K562 (cell line): ENCODE results near the gene PRR14. TPM values are rescaled to one million over a fixed set of nuclear protein-coding genes. Genes with fewer than 3 reads are reported as not detected.
A peak's percentile ranks its signal among the peaks of the same experiment; 100 is the strongest.

Experiments
- ATAC-seq: fragments of 200-7000 bp; cut with Tn5 transposase; 3 replicates; pipeline ENCODE4 v1.9.1; 2020; ENCODE audit warnings: moderate library complexity
- BruUV-seq: library from RNA; stranded (reverse); fragments of 400-500 nt; replicated peaks from 2 replicates; lab custom pipeline; 2021; lab: Mats Ljungman, UMichigan
- CTCF ChIA-PET: fragments of 300-600 bp; formaldehyde crosslinking; extraction: SDS; loops from one replicate; lab custom pipeline; 2021; ENCODE audit warnings: low intra/inter-chr PET ratio; lab: Yijun Ruan, JAX
- POLR2A ChIA-PET: fragments of 300-600, 350-650 bp; sonication (Branson Sonifier 250); formaldehyde crosslinking; extraction: SDS; loops from one replicate; lab custom pipeline; 2021; ENCODE audit warnings: antibody characterized with exemption, inconsistent platforms; lab: Yijun Ruan, JAX
- DNase-seq, 4 experiments: peaks; one replicate each; pipeline versions ENCODE4 v3.0.0 to v3.0.0-alpha.2; 2011 to 2018; ENCODE audit warnings: low spot score in 3 of 4, mixed read lengths in 3 of 4; ENCODE audit errors: extremely low read depth in 1 of 4
- FAIRE-seq: peaks from 2 replicates; lab custom pipeline; 2011; peaks lifted over from hg19 to GRCh38; lab: Jason Lieb, UNC
- H2AFZ ChIP-seq: 2 replicates; pipeline ENCODE4 v1.6.0; 2011; ENCODE audit warnings: low read depth, low read length, control low read depth, inconsistent platforms
- H3K27ac ChIP-seq: fragments of 200-600 bp; 3 replicates; pipeline ENCODE4 v1.8.0; 2011; ENCODE audit warnings: low read depth, mild to moderate bottlenecking, control low read depth, inconsistent platforms, low read length, moderate library complexity, mixed read lengths; ENCODE audit errors: extremely low read depth
- H3K27me3 ChIP-seq, 2 experiments: fragments of 300-600 bp in 1 of 2; 2 replicates in 1 of 2; 3 replicates in 1 of 2; pipeline versions ENCODE4 v1.6.0 to v1.8.0; 2011; ENCODE audit warnings: inconsistent platforms in 2 of 2, low read length in 2 of 2, mild to moderate bottlenecking in 1 of 2, mixed read lengths in 1 of 2, moderate library complexity in 1 of 2; ENCODE audit not compliant: control insufficient read depth in 2 of 2, insufficient read depth in 2 of 2
- H3K36me3 ChIP-seq: fragments of 300-600 bp; 3 replicates; pipeline ENCODE4 v1.8.0; 2011; ENCODE audit warnings: mild to moderate bottlenecking, low read length, inconsistent platforms; ENCODE audit not compliant: control insufficient read depth, insufficient read depth
- H3K4me1 ChIP-seq, 2 experiments: fragments of 200-600 bp in 1 of 2; replicated peaks in 1 of 2; 2 replicates in 1 of 2; 3 replicates in 1 of 2; pipeline versions ENCODE4 v1.5.1 to v1.8.0; 2011; ENCODE audit warnings: inconsistent platforms in 2 of 2, low read length in 2 of 2, mild to moderate bottlenecking in 1 of 2, mixed read lengths in 1 of 2, moderate library complexity in 1 of 2; ENCODE audit not compliant: control insufficient read depth in 2 of 2, insufficient read depth in 2 of 2
- H3K4me2 ChIP-seq: 2 replicates; pipeline ENCODE4 v1.6.1; 2011; ENCODE audit warnings: low read length, control low read depth, inconsistent platforms, mixed read lengths; ENCODE audit not compliant: insufficient read depth
- H3K4me3 ChIP-seq: fragments of 200-600 bp; sonication (generic), shearing (Covaris generic); 2 replicates; pipeline ENCODE4 v1.5.1; 2016; ENCODE audit warnings: control low read depth, inconsistent platforms
- H3K79me2 ChIP-seq: fragments of 200-600 bp; 3 replicates; pipeline ENCODE4 v1.8.0; 2011; ENCODE audit warnings: low read length, inconsistent platforms; ENCODE audit not compliant: control insufficient read depth, insufficient read depth
- H3K9ac ChIP-seq, 2 experiments: 2 replicates each; pipeline versions ENCODE4 v1.6.0 to v1.6.1; 2011; ENCODE audit warnings: low read depth in 2 of 2, low read length in 2 of 2, control low read depth in 1 of 2, inconsistent platforms in 1 of 2, mild to moderate bottlenecking in 1 of 2, mixed read lengths in 1 of 2; ENCODE audit not compliant: insufficient read depth in 1 of 2
- H3K9me1 ChIP-seq: one replicate; pipeline ENCODE4 v1.6.0; 2011; ENCODE audit warnings: inconsistent platforms, mild to moderate bottlenecking, low read length, moderate library complexity; ENCODE audit not compliant: control insufficient read depth, insufficient read depth
- H3K9me3 ChIP-seq: replicated peaks from 2 replicates; pipeline ENCODE4 v1.5.1; 2011; ENCODE audit warnings: low read depth, low read length, inconsistent platforms; ENCODE audit not compliant: control insufficient read depth, insufficient read depth
- H4K20me1 ChIP-seq: replicated peaks from 2 replicates; pipeline ENCODE4 v1.6.1; 2011; ENCODE audit warnings: low read length, inconsistent platforms, mixed read lengths; ENCODE audit not compliant: control insufficient read depth, insufficient read depth
- GABPA ChIP-seq: fragments of 200-800 bp; sonication (Bioruptor generic); conservative IDR thresholded peaks from 2 replicates; pipeline ENCODE4 v1.6.1; 2016; ENCODE audit warnings: low read depth, missing genetic modification characterization, missing compliant biosample characterization
- RCOR1 ChIP-seq, 2 experiments: IDR thresholded peaks; 2 replicates each; pipeline ENCODE4 v1.6.1; 2012; ENCODE audit warnings: low read depth in 2 of 2, low read length in 2 of 2, borderline replicate concordance in 1 of 2, improper control_type of control experiment in 1 of 2
- THRB ChIP-seq: fragments of 450-650 bp; formaldehyde crosslinking; conservative IDR thresholded peaks from 2 replicates; pipeline ENCODE4 v1.4.0; 2022; ENCODE audit warnings: mild to moderate bottlenecking, missing genetic modification characterization
- ZNF121 ChIP-seq: sonication (generic); formaldehyde crosslinking; conservative IDR thresholded peaks from 2 replicates; pipeline ENCODE4 v1.8.0; 2022; ENCODE audit warnings: missing genetic modification reagents
- ZNF124 ChIP-seq: sonication (generic); formaldehyde crosslinking; IDR thresholded peaks from 2 replicates; pipeline ENCODE4 v1.8.1; 2022; ENCODE audit warnings: missing genetic modification reagents
- ZNF175 ChIP-seq: fragments of 200-800 bp; sonication (Bioruptor generic); IDR thresholded peaks from 2 replicates; pipeline ENCODE4 v1.6.1; 2016; ENCODE audit warnings: low read depth, mild to moderate bottlenecking, missing genetic modification characterization, missing compliant biosample characterization
- ZNF212 ChIP-seq: fragments of 450-650 bp; formaldehyde crosslinking; IDR thresholded peaks from 2 replicates; pipeline ENCODE4 v1.4.0; 2020; ENCODE audit warnings: mild to moderate bottlenecking
- ZNF23 ChIP-seq: fragments of 250-450 bp; sonication (Bioruptor Pico); IDR thresholded peaks from 2 replicates; pipeline ENCODE4 v1.4.0; 2020; ENCODE audit warnings: mild to moderate bottlenecking
- WGBS: fragments of 100-300 bp; shearing (Covaris generic); methylation state at CpG from one replicate; pipeline ENCODE4 v1.1.6; 2016; ENCODE audit warnings: low coverage, mixed read lengths; ENCODE audit not compliant: insufficient coverage; ENCODE audit errors: missing lambda C conversion rate; 5-methylcytosine and 5-hydroxymethylcytosine counted together
- in situ Hi-C: fragments of 300-500 bp; cut with MboI; formaldehyde crosslinking; loops from 4 replicates; pipeline ENCODE4 v1.15.0; 2018; ENCODE audit warnings: inconsistent platforms, mixed read lengths
- intact Hi-C: fragments of 100-400 bp; cut with micrococcal nuclease; formaldehyde crosslinking; loops from 2 replicates; pipeline ENCODE4 v1.14.2; 2022
- polyA plus RNA-seq, 8 experiments: library from polyadenylated mRNA; depleted of rRNA in 4 of 8; stranded (reverse) in 5 of 8; unstranded in 3 of 8; fragments of >200 nt; fragmentation: Nextera tagmentation in 2 of 8; fragmentation: Illumina TruSeq in 1 of 8; extraction: Ambion mirVana in 2 of 8; extraction: Trizol in 1 of 8; gene quantifications; 2 replicates each; pipeline versions ENCODE4 v1.2.1 to v1.2.3, GENCODE V29; 2011 to 2014; ENCODE audit warnings: inconsistent platforms in 1 of 8, missing spikeins in 1 of 8
- total RNA-seq, 7 experiments: library from RNA; depleted of rRNA in 6 of 7; stranded (reverse); fragments of >200 nt in 6 of 7; fragmentation: Illumina TruSeq in 2 of 7; extraction: Trizol in 2 of 7; gene quantifications; 2 replicates each; pipeline versions ENCODE4 v1.2.1 to v1.2.3, GENCODE V29; 2011 to 2021; ENCODE audit warnings: low replicate concordance in 1 of 7

PRR14 gene
- total and polyA plus RNA-seq, 9 of the 15 experiments (the other 6 are each of a cell fraction or from before 2014, with no cell fraction given): 2.2 to 63.1 (median 11.5) TPM

GRCh38 chr16:30666681-30667080 is 15.9 kb downstream of the PRR14 start:
- 91% methylated on average over 5 of the region's 7 CpGs for WGBS
- no peak overlapping the region for H3K4me2 ChIP-seq
- DNase-seq (peak in 1 of 4 experiments; percentile 4), FAIRE-seq (no peak), ATAC-seq (no peak)
- H3K9ac ChIP-seq: peak overlapping the region in 1 of 2 experiments; percentile 54; a peak in 1 of 4 replicates
- POLR2A ChIA-PET: interaction anchor here (0.6 to 2.1 kb wide), 3 partner anchors 8 to 35 kb away, joined by 3 to 6 read pairs (median 5); no protein-coding TSS in a partner anchor
- BruUV-seq: no TSS peak
- no peak overlapping the region for H3K27ac ChIP-seq
- intact Hi-C loops: no loop called here
- H3K4me3 ChIP-seq: no peak overlapping the region
- H3K9me3 ChIP-seq: no peaks in the 10 kb centered on the region
- H3K27me3 ChIP-seq: no peaks in the 10 kb centered on the region
- H4K20me1 ChIP-seq: 0 out of 2 replicates have a peak, but pooled peaks cover 7% of the 10 kb centered on the region
- TF ChIP-seq ZNF212 (CRISPR knock-in tag) (no peak), THRB (CRISPR knock-in tag) (no peak), ZNF124 (CRISPR knock-in tag) (no peak), GABPA (no peak), ZNF175 (CRISPR knock-in tag) (no peak), ZNF121 (CRISPR knock-in tag) (no peak), ZNF23 (CRISPR knock-in tag) (no peak), RCOR1 (IDR thresholded peaks at IDR 0.05; ENCODE audit: borderline replicate concordance in 1 of 2, low read depth in 2 of 2, low read length in 2 of 2) (no peak)
- no peaks in the 10 kb centered on the region for H3K9me1 ChIP-seq
- peaks cover 23% of the 10 kb centered on the region for H3K79me2 ChIP-seq
- in situ Hi-C loops: no loop called here
- H2AFZ ChIP-seq: no peak overlapping the region
- peaks cover 0 to 30% of the 10 kb centered on the region in 2 experiments; a peak in 2 of 5 replicates for H3K4me1 ChIP-seq
- H3K36me3 ChIP-seq: peaks cover 89% of the 10 kb centered on the region; the same call in 2 of the 3 replicates
- CTCF ChIA-PET: no interaction called here
